SKM-1 treated with dmso at 0.1 percent for 144 hours (cell line): ENCODE results near the gene BUB3.

Experiments used
- DNase-seq: peaks from one replicate; lab custom pipeline; 2025; ENCODE audit not compliant: unreplicated experiment; lab: John Stamatoyannopoulos, UW

Gene BUB3

GRCh38 chr10:123140983-123141390 lies 13.2 kb upstream of the BUB3 start:
- no peak for DNase-seq

DNA sequence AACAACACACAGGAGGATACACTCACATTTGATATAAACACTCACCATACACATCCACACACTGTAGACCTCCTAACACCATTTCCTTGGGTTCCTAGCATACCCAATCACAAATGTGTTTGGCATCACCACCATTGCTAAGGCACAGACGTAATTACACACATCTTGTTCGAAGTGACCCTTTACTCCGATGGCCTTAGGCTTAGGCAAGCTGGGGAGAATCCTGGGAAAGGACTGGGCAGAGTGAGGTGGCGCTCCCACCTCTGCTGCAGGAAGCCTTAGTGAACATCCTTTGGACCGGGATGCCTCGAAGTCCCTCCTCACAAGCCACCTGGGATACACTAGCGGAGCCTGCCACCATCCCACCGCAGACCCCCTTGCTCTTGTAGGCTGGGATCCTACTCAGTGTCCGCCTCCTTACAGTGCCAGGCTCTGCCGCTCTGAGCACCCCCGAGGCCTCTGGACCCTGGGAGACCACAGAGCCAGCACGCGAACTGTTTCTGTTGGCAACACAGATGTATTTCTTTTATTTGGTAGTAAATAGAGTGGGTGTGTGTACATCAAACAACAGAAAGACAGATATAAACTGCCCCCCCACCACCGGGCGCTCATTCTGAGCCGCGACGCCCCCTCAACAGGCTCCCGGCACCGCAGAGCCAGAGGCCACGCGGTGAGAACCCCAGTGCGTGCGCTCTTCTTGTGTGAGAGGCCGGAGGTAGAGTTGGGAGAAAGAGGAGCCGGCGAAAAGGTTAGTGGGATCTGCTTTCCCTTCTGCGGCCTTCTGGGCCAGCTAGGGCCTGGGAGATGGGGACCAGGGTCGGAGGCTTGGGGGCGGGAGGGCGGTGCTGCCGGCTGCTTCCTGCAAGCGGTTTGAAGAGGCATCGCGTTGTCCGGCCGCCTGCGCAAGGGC lies 12.2 kb upstream of the BUB3 start:
- DNase-seq = no peak

GRCh38 chr10:123142701-123143161 lies 11.5 kb upstream of the BUB3 start:
- DNase-seq = no peak

GRCh38 chr10:123143162-123143824 lies 10.9 kb upstream of the BUB3 start:
- DNase-seq = no peak

DNA sequence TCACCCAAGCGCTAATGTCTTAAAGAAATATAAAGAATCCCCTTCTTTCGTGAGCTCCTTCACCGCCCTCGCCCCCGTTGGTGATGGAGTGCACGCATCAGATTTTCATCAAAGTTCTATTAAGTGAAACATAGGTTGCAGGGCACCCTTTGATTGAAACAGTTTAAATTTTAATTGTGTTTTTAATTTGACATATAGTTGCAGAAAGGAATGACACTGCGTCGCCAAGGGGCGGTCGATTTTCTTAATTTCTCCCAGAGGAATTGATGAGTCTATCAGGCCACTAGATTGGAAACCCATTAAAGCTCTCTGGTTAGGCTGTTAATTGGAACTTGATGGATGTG lies 10.4 kb upstream of the BUB3 start:
- no peak for DNase-seq

- no peak for DNase-seq
These were observed 9.3 kb upstream of the BUB3 start for GRCh38 chr10:123144697-123145541.

- DNase-seq = no peak
These were observed 8.6 kb upstream of the BUB3 start for GRCh38 chr10:123145542-123146012.

DNA sequence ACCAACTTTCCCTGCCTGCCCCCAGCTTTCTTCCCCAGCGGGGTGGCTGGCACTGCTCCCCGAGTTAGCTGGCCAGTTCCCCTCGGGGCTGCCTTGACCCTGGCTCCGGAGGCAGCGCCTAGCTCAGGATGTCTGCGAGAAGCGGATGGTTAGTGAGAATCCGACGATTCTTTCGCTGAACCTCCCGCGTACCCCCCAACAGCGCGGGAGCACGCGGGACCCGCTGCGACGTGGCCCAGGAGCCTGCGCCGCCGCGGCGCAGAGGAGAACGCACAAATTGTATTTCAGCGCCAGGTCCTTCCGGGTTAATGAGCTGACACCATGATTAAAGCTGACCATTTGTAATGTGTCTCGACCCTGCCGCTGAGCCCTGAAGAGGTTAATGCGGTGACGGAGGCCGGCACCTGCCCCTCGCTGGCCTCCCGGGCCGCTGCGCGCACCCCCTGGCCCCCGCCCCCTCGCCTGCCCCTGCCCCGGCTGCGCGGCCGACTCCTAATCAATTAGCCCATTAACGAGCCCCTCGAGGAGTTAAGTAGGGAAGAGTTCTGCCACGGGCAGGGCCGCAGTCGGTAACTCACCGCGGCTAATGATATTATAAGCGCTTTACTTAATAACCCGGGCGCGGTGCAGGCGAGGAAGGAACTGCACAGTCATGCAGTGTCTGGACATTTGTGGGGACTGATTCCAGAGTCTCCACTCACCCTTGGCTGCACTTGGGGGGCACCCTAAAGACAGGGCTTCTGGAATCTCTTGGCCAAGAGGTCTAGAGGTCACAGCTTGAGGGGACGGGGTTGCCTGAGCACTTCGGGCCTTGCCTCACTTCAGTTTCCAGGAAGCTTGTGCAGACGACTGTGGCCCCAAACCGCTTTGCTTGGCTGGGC lies 7.9 kb upstream of the BUB3 start:
- no peak for DNase-seq

DNA sequence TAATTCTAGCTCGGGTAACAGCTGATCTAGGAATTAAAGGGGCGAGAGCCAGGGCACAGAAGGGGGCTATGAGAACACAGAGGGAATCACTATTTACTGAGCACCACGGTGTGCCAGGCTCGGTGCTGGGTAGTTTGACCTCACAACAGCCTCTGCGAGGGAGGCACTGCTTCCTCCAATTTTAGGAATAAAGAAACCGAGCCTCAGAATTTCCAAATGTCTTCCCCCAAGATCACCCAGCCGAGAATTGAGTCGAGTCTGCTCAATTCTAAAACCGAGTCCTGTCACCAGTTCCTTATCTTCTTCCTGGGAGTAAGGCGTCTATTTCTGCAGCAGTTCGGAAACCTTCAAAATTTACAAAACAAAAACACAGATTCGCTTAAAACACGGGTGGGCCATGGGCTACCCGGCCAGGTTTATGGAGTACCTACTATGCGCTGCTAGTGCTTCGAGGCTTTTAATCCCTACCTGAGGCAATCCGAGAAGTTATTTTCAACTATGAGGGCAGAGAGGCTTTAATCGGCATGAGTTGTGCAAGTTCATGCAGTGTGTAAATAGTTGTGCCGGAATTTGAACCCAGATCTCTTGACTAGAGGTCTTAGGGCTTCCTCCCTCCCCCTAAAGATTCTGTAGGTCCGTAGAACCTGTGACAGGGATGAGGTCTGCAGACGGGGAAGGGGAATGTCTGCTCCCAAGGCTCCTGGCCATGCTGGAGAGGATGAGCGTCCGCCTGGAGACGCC lies 7.1 kb upstream of the BUB3 start:
- no peak for DNase-seq

- no peak for DNase-seq
These were observed 6.4 kb upstream of the BUB3 start, which contains the start of gene HMX2 for GRCh38 chr10:123147635-123148413. Gene HMX2 (plus strand): TSS chr10:123148136. CDS start chr10:123148379, 243 bp downstream.

DNA sequence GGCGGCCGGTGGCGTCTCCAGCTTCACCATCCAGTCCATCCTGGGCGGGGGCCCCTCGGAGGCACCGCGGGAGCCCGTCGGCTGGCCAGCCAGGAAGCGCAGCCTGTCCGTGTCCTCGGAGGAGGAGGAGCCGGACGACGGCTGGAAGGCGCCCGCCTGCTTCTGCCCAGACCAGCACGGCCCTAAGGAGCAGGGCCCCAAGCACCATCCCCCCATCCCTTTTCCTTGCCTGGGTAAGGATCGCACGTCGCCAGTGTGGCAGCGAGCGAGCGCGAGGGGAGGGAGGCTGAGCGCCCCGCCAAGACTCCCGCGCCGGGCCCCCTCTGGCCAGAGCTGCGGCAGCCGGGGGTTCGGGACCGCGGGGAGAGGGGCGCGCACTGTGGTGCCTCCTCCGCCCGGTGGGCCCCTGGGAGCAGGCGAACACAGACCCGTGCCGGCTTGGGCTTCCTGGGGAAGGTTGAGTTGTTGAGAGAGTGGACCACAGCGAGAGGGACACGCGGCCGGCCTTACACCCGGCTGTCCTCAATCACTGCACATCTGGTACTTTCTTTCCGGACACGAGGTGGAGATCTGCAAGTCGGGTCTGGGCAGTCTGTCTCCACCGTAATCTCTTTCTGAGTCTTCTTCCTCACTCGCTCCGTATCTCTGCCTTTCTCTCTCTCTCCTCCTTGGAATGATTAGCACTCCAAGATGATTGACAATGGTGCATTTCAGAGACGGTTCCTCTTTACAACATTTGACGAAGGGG lies 5.6 kb upstream of the BUB3 start:
- DNase-seq = no peak

GRCh38 chr10:123149162-123149567 lies 5.0 kb upstream of the BUB3 start:
- DNase-seq = no peak

DNA sequence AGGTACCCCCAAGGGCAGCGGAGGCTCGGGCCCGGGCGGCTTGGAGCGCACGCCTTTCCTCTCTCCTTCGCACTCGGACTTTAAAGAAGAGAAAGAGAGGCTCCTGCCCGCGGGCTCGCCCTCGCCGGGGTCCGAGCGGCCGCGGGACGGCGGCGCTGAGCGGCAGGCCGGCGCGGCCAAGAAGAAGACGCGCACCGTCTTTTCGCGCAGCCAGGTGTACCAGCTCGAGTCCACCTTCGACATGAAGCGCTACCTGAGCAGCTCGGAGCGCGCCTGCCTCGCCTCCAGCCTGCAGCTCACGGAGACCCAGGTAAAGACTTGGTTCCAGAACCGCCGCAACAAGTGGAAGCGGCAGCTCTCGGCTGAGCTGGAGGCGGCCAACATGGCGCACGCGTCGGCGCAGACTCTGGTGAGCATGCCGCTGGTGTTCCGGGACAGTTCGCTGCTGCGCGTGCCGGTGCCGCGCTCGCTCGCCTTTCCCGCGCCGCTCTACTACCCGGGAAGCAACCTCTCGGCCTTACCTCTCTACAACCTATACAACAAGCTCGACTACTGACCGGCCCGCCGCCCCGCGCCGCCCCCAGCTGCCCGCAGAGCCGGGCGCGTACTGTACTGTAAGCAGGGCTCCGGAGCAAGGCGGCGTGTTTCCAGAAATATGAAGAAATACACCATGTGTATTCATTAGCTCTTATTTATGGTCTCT lies 4.5 kb upstream of the BUB3 start:
- no peak for DNase-seq

DNA sequence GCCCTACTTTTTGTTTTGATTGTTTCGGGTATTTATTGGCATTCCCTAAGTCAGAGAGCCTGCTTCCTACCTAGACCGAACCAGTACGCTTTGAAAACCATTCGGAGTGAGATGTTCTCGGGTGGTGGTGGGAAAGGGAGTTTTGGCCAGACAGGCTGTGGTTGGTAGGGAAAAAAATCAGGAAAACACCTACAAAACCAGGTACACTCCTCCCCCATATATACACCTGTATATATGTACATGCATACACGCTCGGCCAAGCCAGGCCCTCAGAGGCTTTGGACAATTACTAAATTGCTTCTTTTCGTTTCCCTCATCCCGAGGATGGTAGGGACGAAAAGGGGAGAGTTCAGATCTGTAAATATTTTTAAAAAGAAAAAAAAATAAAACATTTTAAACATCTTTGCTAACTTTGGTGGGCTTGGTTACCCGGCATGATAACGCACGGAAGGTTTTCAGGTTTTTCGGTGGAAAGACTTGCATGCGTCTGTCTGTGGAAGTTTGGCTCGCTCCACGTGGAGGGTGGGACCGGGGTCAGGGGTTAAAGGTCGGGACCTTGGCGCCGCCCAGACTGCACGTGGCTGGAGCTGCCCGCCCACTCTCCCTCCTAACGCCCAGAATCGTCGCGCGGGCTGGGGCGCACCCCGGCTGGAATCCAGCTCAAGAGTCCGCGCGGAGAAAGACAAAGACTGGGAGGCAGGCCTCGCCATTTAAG lies 3.8 kb upstream of the BUB3 start:
- DNase-seq = no peak

DNA sequence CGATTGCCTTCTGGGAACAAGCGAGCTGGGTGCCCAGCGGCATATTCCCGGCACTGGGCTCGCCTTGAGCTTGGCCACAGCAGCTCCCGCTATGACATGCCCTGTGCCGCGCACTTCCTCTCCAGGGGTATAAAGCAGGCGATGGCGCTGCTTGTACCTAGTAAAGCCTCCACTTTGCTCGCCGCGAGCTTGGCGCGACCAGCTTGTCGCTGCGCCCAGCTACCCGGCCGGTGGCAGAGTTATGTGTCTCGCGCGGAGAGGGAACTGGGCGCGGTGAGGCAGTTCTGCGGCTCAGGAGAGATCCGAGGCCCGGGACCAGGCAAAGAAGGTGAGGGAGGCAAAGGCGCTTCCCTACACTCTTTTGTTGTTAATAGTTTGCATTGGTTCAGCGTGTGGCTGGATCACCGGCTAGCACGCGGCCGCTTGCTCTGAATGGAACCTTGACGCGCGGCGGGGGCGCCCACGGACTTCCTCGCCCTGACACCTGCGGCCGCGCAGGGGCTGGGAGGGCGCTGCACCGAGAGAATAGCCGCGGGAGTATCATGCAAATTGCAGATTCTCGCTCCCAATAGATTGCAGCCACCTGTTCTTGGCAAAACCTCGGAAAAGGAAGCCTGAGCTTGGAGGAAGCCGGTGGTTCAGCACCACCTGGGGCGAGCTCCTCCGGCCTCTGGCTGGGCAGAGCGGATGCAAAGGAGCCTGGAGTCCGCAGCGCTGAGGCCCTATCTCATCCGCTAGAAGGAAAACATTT lies 3.0 kb upstream of the BUB3 start:
- no peak for DNase-seq

DNA sequence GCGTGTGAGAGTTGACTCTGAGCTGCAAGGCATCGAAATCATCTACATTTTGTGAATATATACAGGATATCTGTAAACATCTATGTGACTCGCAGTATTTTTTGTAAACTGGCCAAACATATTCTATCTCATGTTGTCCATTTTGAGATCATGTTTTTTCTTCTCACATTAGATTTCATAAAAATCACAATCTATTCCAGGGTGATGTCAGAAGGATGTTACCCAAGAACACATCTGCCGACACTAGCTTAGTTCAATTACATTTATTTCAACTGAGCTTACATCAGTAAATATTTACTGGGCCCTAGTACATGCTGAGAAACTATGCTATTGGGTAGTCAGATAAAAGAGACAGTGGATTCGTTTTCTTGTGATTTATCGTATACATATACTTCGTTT lies 2.5 kb upstream of the BUB3 start:
- DNase-seq = no peak
